CD4-positive, alpha-beta T cell (primary cell): Measurements from ENCODE around the gene PEBP1. TPM values are rescaled to one million over a fixed set of nuclear protein-coding genes. Genes with fewer than 3 reads are reported as not detected.
A peak's percentile ranks its signal among the peaks of the same experiment; 100 is the strongest.

Experiments used
- ATAC-seq: fragments of 200-7000 bp; cut with Tn5 transposase; one replicate; pipeline ENCODE4 v1.10.0; 2022; ENCODE audit warnings: mild to moderate bottlenecking; ENCODE audit not compliant: poor library complexity
- CTCF ChIA-PET: fragments of 350-600 bp; sonication (Branson Sonifier 250); formaldehyde crosslinking; loops from one replicate; lab custom pipeline; 2021; ENCODE audit warnings: antibody characterized with exemption, inconsistent platforms; lab: Charles Lee
- POLR2A ChIA-PET: fragments of 350-600 bp; sonication (Branson Sonifier 250); formaldehyde crosslinking; loops from one replicate; lab custom pipeline; 2021; ENCODE audit warnings: antibody characterized with exemption, inconsistent platforms; lab: Charles Lee
- DNase-seq, 14 experiments: peaks; one replicate each; pipeline ENCODE4 v3.0.0-alpha.2; 2013 to 2020; ENCODE audit warnings: mixed read lengths in 2 of 14
- H3K27ac ChIP-seq, 2 donors: one replicate each; pipeline versions ENCODE4 v1.5.1 to v1.7.0; 2013; ENCODE audit warnings: low read length in 2 of 2, low read depth in 1 of 2, mild to moderate bottlenecking in 1 of 2
- H3K27me3 ChIP-seq, 2 experiments: 1 replicate in 1 of 2; 2 replicates in 1 of 2; pipeline versions ENCODE4 v1.6.1 to v1.7.0; 2013; ENCODE audit warnings: low read length in 2 of 2, control low read depth in 1 of 2, mild to moderate bottlenecking in 1 of 2, moderate library complexity in 1 of 2; ENCODE audit not compliant: insufficient read depth in 2 of 2, control insufficient read depth in 1 of 2
- H3K36me3 ChIP-seq: one replicate; pipeline ENCODE4 v1.6.1; 2013; ENCODE audit warnings: low read length, control low read depth; ENCODE audit not compliant: insufficient read depth
- H3K4me1 ChIP-seq: one replicate; pipeline ENCODE4 v1.6.1; 2013; ENCODE audit warnings: low read length, control low read depth; ENCODE audit not compliant: insufficient read depth
- H3K4me3 ChIP-seq: one replicate; pipeline ENCODE4 v1.5.1; 2013; ENCODE audit warnings: mild to moderate bottlenecking, low read length, moderate library complexity
- H3K9me3 ChIP-seq, 2 experiments: 1 replicate in 1 of 2; 2 replicates in 1 of 2; pipeline versions ENCODE4 v1.6.1 to v1.7.0; 2013; ENCODE audit warnings: low read length in 2 of 2, mild to moderate bottlenecking in 2 of 2, control low read depth in 1 of 2, moderate library complexity in 1 of 2; ENCODE audit not compliant: control insufficient read depth in 1 of 2, insufficient read depth in 1 of 2
- H3K27ac Mint-ChIP-seq: one replicate; pipeline ENCODE4 v1.8.0; 2020; ENCODE audit warnings: mixed read lengths
- H3K27me3 Mint-ChIP-seq: one replicate; pipeline ENCODE4 v1.8.0; 2021; ENCODE audit warnings: mixed read lengths
- H3K36me3 Mint-ChIP-seq: one replicate; pipeline ENCODE4 v1.8.0; 2021; ENCODE audit warnings: low read depth, mixed read lengths
- H3K4me1 Mint-ChIP-seq: one replicate; pipeline ENCODE4 v1.8.0; 2021; ENCODE audit warnings: low read depth, mixed read lengths
- H3K4me3 Mint-ChIP-seq: one replicate; pipeline ENCODE4 v1.8.0; 2020; ENCODE audit warnings: mild to moderate bottlenecking, mixed read lengths
- H3K9me3 Mint-ChIP-seq: one replicate; pipeline ENCODE4 v1.8.0; 2020; ENCODE audit warnings: mixed read lengths
- intact Hi-C, 2 experiments: fragments of 100-400 bp; cut with DNase I in 1 of 2; cut with micrococcal nuclease in 1 of 2; formaldehyde crosslinking; loops; one replicate each; pipeline versions ENCODE4 v1.15.1 to v1.9.0; 2023 to 2025; cut with DNase I, micrococcal nuclease
- total RNA-seq, 174 experiments: library from RNA in 2 of 174; stranded (reverse) in 2 of 174; gene quantifications; one replicate each; pipeline ENCODE4 v1.2.3 and lab custom pipeline; 2021 to 2026
- TF ChIP-seq, protein P1 (sequence below): fragments of 200-600 bp; IDR thresholded peaks from one replicate; pipeline ENCODE4 v1.8.0; 2022; ENCODE audit warnings: antibody characterized with exemption, mild to moderate bottlenecking

Gene PEBP1
- total RNA-seq, 2 experiments from 2014 or later: 116 to 119 TPM

DNA sequence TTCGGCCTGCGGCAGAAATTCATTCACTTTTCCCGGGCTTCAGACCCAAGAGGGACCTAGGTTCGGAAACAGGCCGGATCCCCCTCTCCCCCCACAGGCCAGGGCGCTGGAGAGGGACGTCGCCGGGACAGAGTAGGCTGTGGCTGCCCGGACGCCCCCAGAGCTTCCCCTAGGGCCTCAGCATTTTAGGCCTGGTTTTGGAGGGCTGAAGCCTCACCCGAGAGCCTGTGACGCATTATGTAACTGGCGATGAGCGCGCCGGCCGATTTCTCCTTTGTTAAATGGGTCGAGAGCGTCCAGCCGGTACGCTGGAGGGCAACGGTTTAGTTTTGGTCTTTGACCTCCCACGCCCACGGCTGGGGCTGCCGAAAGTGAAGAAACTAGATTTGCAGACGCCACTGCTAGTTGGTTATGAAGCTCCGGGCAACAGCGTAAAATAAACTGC is 657 bp downstream of the PEBP1 start:
- no peak for ATAC-seq

DNA sequence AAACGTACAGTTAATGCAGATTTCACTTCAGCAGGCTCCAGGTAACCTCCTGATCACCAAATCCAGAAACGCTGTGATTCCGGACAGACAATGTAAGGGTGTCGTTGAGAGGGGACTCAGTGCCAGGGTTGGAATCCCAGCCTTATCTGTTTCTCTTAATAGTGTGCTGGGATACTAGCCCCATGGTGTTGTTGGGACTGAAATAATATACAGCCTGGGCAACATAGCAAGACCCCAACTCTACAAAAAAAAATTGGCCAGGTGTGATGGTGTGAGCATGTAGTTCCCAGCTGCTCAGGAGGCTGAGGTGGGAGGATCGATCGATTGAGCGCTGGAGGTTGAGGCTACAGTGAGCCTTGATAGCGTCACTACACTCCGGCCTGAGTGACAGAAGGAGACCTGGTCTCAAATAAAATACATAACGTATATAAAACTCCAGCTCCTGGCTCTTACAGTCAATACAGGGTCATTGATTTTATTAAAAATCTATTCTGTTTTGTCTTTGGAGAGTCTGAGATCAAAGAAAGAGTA is 1.3 kb downstream of the PEBP1 start:
- no peaks in the 10 kb centered on the region for H3K27me3 Mint-ChIP-seq
- intact Hi-C loops: loop anchor here (2.0 to 5.0 kb wide), 4 partner anchors 75 to 240 kb away; partner anchors contain the start of genes RFC5 (in 1 of the 2), SUDS3 (in 1 of the 2), TAOK3 (in 1 of the 2) and WSB2 (in 1 of the 2)
- POLR2A ChIA-PET: interaction anchor here (1.5 to 2.6 kb wide), 6 partner anchors 73 to 239 kb away, joined by 3 to 28 read pairs (median 14); partner anchors contain the start of genes SUDS3 and WSB2

More for the DNA sequence above, 657 bp downstream of the PEBP1 start:
- DNase-seq: peak in 12 of 14 experiments; percentile 5 to 52 (median 20)
- Mint-ChIP-seq H3K4me3 (peak overlapping the region; percentile 98), H3K4me1 (peaks cover 41% of the 10 kb centered on the region), H3K36me3 (peaks cover 41% of the 10 kb centered on the region), H3K9me3 (no peaks in the 10 kb centered on the region), H3K27me3 (no peaks in the 10 kb centered on the region), H3K27ac (peak overlapping the region; percentile 92)
- ChIA-PET POLR2A (interaction anchor here (1.0 to 2.6 kb wide), 13 partner anchors 9 to 240 kb away, joined by 3 to 28 read pairs (median 7); partner anchors contain the start of genes RFC5, SUDS3 and WSB2), CTCF (interaction anchor here (0.6 to 3.4 kb wide), 7 partner anchors 16 to 268 kb away, joined by 3 to 16 read pairs (median 3); partner anchors contain the start of gene SUDS3)
- TF ChIP-seq, protein P1, sequence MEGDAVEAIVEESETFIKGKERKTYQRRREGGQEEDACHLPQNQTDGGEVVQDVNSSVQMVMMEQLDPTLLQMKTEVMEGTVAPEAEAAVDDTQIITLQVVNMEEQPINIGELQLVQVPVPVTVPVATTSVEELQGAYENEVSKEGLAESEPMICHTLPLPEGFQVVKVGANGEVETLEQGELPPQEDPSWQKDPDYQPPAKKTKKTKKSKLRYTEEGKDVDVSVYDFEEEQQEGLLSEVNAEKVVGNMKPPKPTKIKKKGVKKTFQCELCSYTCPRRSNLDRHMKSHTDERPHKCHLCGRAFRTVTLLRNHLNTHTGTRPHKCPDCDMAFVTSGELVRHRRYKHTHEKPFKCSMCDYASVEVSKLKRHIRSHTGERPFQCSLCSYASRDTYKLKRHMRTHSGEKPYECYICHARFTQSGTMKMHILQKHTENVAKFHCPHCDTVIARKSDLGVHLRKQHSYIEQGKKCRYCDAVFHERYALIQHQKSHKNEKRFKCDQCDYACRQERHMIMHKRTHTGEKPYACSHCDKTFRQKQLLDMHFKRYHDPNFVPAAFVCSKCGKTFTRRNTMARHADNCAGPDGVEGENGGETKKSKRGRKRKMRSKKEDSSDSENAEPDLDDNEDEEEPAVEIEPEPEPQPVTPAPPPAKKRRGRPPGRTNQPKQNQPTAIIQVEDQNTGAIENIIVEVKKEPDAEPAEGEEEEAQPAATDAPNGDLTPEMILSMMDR: no peak
- peak overlapping the region; percentile 91 for H3K4me3 ChIP-seq
- H3K9me3 ChIP-seq: no peaks in the 10 kb centered on the region
- intact Hi-C loops: loop anchor here (1.0 to 5.0 kb wide), 5 partner anchors 15 to 241 kb away; partner anchors contain the start of genes RFC5 (in 1 of the 2), SUDS3 (in 1 of the 2), TAOK3 (in 1 of the 2) and WSB2 (in 1 of the 2)
- H3K4me1 ChIP-seq: peaks cover 33% of the 10 kb centered on the region
- peaks cover 32% of the 10 kb centered on the region for H3K36me3 ChIP-seq
- H3K27ac ChIP-seq: peak overlapping the region; percentile 41 to 42
- H3K27me3 ChIP-seq: no peaks in the 10 kb centered on the region

DNA sequence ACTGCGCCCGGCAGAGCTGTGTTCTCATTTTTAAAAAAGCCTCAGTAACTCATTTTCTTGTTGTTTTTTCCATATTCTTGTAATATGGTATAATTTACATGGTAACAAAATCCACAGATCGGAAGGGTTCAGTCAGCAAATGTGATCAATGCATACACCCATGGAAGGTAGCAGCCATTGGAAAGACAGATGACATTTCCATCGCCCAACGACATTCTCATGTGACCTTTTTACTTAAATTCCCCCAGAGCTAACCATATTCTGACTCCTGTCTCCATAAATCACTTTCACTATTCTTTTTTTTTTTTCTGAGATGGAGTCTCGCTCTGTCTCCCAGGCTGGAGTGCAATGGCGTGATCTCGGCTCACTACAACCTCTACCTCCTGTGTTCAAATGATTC is 4.9 kb downstream of the PEBP1 start:
- ATAC-seq (no peak), DNase-seq (no peak)
- peaks cover 65% of the 10 kb centered on the region for H3K36me3 ChIP-seq
- Mint-ChIP-seq H3K4me3 (no peak overlapping the region), H3K4me1 (peaks cover 27% of the 10 kb centered on the region), H3K9me3 (no peaks in the 10 kb centered on the region), H3K36me3 (peaks cover 72% of the 10 kb centered on the region), H3K27ac (no peak overlapping the region), H3K27me3 (no peaks in the 10 kb centered on the region)
- no peak overlapping the region for H3K27ac ChIP-seq
- no peak overlapping the region for H3K4me3 ChIP-seq
- H3K27me3 ChIP-seq: no peaks in the 10 kb centered on the region
- ChIA-PET POLR2A (no interaction called here), CTCF (no interaction called here)
- intact Hi-C loops: no loop called here
- no peaks in the 10 kb centered on the region for H3K9me3 ChIP-seq
- TF ChIP-seq, protein P1: no peak
- peaks cover 21% of the 10 kb centered on the region for H3K4me1 ChIP-seq

More for the DNA sequence above, 1.3 kb downstream of the PEBP1 start:
- peaks cover 29% of the 10 kb centered on the region for H3K4me1 ChIP-seq
- H3K27ac ChIP-seq: no peak overlapping the region
- Mint-ChIP-seq H3K27ac (peak overlapping the region; percentile 92), H3K9me3 (no peaks in the 10 kb centered on the region), H3K4me3 (peak overlapping the region; percentile 98), H3K4me1 (peaks cover 37% of the 10 kb centered on the region), H3K36me3 (peaks cover 45% of the 10 kb centered on the region)
- DNase-seq (no peak), ATAC-seq (no peak)
- H3K4me3 ChIP-seq: peak overlapping the region; percentile 91
- peaks cover 36% of the 10 kb centered on the region for H3K36me3 ChIP-seq
- H3K27me3 ChIP-seq: no peaks in the 10 kb centered on the region
- H3K9me3 ChIP-seq: no peaks in the 10 kb centered on the region
- CTCF ChIA-PET: interaction anchor here (0.6 to 3.4 kb wide), 5 partner anchors 16 to 238 kb away, joined by 3 to 16 read pairs (median 3); no protein-coding TSS in a partner anchor
- TF ChIP-seq, protein P1: no peak
